ENCODE measurements around the gene THBS2.
"Not testable (repeated sequence)": the region's sequence is repeated elsewhere in the genome, so short reads cannot be mapped to it uniquely, and the experiment has no call there.

THBS2 gene

DNA sequence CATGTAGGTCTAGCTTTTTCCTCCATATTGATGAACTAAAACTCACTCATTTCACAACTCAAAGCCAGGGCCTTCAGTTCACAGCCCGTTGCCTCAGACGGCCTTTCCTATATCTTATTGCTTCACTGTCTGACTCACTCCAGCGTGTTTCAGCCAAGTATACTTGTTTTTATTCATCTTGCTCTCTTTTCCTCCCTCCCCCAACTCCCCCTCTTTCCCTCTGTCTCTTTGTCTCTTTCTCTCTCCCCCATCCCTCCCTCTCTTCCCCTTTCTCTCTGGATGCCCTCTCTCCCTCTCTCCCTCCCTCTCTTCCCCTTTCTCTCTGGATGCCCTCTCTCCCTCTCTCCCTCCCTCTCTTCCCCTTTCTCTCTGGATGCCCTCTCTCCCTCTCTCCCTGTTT, 38.9 kb downstream of the THBS2 start:
- H3K4me1 ChIP-seq (ENCODE audit: control insufficient read depth, insufficient read depth, low read length, poor library complexity, severe bottlenecking); H3K27ac ChIP-seq (ENCODE audit: insufficient read depth, low read length, poor library complexity, severe bottlenecking); H3K27me3 ChIP-seq (replicated peaks; ENCODE audit: control insufficient read depth, insufficient read depth, low read length, poor library complexity, severe bottlenecking); H3K36me3 ChIP-seq (ENCODE audit: control insufficient read depth, insufficient read depth, low read length); H3K4me3 ChIP-seq (ENCODE audit: insufficient read depth, low read depth, low read length, poor library complexity, severe bottlenecking); H3K9me3 ChIP-seq (ENCODE audit: control insufficient read depth, low read length); DNase-seq: not testable (repeated sequence)

DNA sequence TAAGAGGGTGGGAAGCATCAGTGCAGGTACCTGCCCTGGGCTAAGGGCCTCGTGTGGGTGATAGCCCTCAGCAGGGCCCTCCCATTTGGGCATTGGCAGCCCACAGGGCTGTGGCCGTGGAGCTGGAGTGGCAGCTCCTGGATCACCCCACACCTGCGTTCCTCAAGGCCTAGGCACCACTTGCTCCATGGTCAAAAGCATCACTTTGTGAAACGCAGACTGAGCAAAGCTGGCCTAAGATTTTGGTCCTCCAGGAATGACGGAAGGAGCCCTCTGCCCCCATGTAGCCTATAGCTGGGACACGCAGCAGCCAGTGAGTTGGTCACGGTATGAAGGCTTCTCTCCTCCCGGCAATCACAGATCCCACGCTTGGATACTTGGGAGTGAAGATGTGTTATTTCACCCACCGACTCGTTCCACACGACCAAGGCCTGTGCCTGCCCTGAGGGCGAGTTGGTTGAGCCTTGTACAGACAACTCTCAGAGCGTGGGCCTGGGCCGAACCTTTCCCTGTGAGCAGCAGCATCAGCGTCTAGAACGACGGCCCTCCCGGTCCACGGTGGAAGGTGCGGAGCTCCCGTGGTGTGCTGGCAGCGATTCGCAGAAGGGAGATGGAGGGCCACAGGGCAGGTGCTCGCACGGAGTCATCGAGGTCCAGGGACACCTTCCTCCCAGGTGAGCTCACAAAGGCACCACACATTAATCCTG, 39.7 kb downstream of the THBS2 start:
- Histone ChIP-seq H3K27ac (ENCODE audit: insufficient read depth, low read length, poor library complexity, severe bottlenecking) (no peak overlapping the region), H3K4me3 (ENCODE audit: insufficient read depth, low read depth, low read length, poor library complexity, severe bottlenecking) (no peak overlapping the region)
- DNase-seq: no peak

DNA sequence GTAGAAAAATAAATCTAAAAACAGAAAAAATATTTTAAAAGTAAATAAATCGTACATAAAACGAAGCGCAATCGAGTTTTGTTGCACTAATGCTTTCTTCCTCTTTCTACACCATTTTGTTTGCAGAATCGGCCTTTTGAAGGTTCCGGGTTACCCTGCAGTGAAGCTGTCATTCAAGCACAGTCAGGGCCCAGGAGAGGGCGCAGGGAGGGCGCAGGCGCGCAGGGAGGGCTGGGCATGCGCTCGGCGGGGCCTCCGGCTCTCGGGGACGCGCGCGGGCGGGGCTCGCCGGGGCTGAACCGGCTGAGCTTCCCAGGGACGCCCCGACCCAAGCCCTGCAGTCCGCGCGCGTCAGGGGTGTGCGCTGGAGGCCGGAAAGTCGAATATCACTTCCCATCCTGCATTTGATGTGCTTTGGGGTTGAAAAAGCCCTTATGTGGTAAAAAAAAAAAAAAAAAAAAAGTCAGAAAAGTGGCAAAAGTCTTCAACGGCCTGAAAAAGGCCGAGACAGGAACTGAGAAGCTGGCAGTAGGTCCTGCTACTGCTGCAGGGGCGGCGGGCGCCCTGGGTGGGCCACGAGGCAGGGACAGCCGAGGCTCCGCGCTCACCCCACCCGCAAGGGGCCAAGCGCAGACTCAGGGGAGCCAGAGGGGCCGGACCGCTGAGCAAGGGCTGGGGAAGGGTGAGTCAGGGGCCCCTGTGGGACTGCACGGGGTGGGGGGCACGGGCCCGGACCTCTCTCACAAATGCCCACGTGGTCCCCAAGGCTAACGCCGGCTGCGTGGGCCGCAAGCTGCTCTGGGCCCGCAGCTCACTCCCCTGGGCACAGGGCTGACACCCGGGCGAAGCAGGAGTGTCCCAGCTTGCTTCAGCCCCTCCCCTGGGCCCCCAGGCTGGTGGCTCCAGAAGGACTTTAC, 40.5 kb downstream of the THBS2 start:
- Histone ChIP-seq H3K27me3 (replicated peaks; ENCODE audit: control insufficient read depth, insufficient read depth, low read length, poor library complexity, severe bottlenecking) (no peaks in the 10 kb centered on the region), H3K4me3 (ENCODE audit: insufficient read depth, low read depth, low read length, poor library complexity, severe bottlenecking) (peak overlapping the region; percentile 41), H3K27ac (ENCODE audit: insufficient read depth, low read length, poor library complexity, severe bottlenecking) (peak overlapping the region; percentile 35), H3K4me1 (ENCODE audit: control insufficient read depth, insufficient read depth, low read length, poor library complexity, severe bottlenecking) (no peaks in the 10 kb centered on the region), H3K9me3 (ENCODE audit: control insufficient read depth, low read length) (no peaks in the 10 kb centered on the region), H3K36me3 (ENCODE audit: control insufficient read depth, insufficient read depth, low read length) (no peaks in the 10 kb centered on the region)
- peak; percentile 72 to 77 (median 76) for DNase-seq

More for the DNA sequence above, 39.7 kb downstream of the THBS2 start:
- no peaks in the 10 kb centered on the region for H3K36me3 ChIP-seq (ENCODE audit: control insufficient read depth, insufficient read depth, low read length)
- no peaks in the 10 kb centered on the region for H3K4me1 ChIP-seq (ENCODE audit: control insufficient read depth, insufficient read depth, low read length, poor library complexity, severe bottlenecking)
- H3K9me3 ChIP-seq (ENCODE audit: control insufficient read depth, low read length): no peaks in the 10 kb centered on the region
- no peaks in the 10 kb centered on the region for H3K27me3 ChIP-seq (replicated peaks; ENCODE audit: control insufficient read depth, insufficient read depth, low read length, poor library complexity, severe bottlenecking)

DNA sequence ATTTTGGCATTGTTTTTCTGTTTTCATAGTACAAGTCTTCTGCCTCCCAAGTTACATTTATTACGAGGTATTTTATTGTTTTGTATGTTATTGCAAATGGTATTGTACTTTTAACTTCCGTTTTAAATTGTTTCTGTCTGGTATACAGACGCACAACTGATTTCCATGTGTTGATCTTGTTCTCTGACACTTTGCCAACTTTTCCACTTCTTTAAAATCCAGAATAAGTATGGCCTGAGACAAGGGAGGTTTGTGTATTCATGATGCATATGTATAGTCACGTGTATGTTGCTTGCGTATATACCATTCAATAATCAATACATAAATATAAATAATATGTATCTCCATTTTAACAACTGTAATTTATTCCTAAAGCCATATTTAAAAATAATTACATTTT, 41.2 kb downstream of the THBS2 start:
- Histone ChIP-seq H3K9me3 (ENCODE audit: control insufficient read depth, low read length) (peaks cover 2% of the 10 kb centered on the region), H3K27me3 (replicated peaks; ENCODE audit: control insufficient read depth, insufficient read depth, low read length, poor library complexity, severe bottlenecking) (no peaks in the 10 kb centered on the region), H3K36me3 (ENCODE audit: control insufficient read depth, insufficient read depth, low read length) (no peaks in the 10 kb centered on the region), H3K27ac (ENCODE audit: insufficient read depth, low read length, poor library complexity, severe bottlenecking) (no peak overlapping the region), H3K4me3 (ENCODE audit: insufficient read depth, low read depth, low read length, poor library complexity, severe bottlenecking) (peak overlapping the region; percentile 41), H3K4me1 (ENCODE audit: control insufficient read depth, insufficient read depth, low read length, poor library complexity, severe bottlenecking) (no peaks in the 10 kb centered on the region)
- DNase-seq: no peak

DNA sequence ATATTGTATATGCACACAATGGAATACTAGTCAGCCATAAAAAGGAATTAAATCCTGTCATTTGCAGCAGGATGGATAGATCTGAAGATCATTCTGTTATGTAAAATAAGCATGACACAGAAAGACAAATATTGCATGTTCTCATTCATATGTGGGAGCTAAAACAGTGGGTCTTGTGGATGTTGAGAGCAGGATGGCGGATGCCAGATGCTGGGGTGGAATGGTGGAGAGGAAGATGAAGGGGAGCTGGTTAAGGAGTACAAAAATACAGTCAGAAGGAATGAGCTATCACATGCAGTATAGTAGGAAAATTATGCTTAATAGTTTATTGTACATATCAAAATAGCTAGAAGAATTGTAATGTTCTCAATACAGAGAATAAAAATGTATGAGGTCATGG, 41.8 kb downstream of the THBS2 start:
- H3K36me3 ChIP-seq (ENCODE audit: control insufficient read depth, insufficient read depth, low read length): no peaks in the 10 kb centered on the region
- peaks cover 4% of the 10 kb centered on the region for H3K9me3 ChIP-seq (ENCODE audit: control insufficient read depth, low read length)
- DNase-seq: no peak
- H3K27me3 ChIP-seq (replicated peaks; ENCODE audit: control insufficient read depth, insufficient read depth, low read length, poor library complexity, severe bottlenecking): no peaks in the 10 kb centered on the region
- H3K27ac ChIP-seq (ENCODE audit: insufficient read depth, low read length, poor library complexity, severe bottlenecking): no peak overlapping the region
- no peak overlapping the region for H3K4me3 ChIP-seq (ENCODE audit: insufficient read depth, low read depth, low read length, poor library complexity, severe bottlenecking)
- H3K4me1 ChIP-seq (ENCODE audit: control insufficient read depth, insufficient read depth, low read length, poor library complexity, severe bottlenecking): no peaks in the 10 kb centered on the region

DNA sequence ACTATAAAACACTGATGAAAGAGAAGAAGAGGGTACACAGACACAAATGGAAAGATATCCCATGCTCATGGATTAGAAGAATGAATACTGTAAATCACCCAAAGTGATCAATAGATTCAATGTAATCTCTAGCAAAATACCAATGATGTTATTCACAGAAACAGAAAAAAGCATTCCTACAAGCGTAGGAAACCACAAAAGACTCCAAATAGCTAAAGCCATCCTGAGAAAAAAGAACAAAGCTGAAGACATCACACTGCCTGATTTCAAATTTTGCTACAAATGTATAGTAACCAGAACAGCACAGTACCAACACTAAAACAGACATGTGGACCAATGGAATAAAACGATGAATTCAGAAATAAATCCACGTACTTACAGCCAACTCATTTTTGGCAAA, 43.0 kb downstream of the THBS2 start:
- Histone ChIP-seq H3K27ac (ENCODE audit: insufficient read depth, low read length, poor library complexity, severe bottlenecking) (no peak overlapping the region), H3K36me3 (ENCODE audit: control insufficient read depth, insufficient read depth, low read length) (no peaks in the 10 kb centered on the region)
- no peak for DNase-seq

DNA sequence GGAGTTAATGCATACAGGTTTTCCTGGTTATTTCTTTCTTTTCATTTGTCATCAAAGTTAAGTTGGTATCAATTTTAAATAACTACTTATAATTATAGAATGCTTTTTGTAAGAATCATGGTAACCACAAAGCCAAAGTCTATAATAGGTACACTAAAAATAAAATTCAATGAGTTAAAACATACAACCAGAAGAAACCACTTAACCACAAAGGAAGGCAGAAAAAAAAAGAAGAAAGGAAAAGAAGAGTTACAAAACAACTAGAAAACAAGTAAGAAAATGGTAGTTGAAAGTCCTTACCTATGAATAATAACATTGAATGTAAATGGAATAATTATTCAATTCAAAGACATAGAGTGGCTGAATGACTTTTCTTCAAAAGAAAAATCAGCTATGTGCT, 45.6 kb downstream of the THBS2 start:
- peaks cover 4% of the 10 kb centered on the region for H3K9me3 ChIP-seq (ENCODE audit: control insufficient read depth, low read length)
- H3K4me3 ChIP-seq (ENCODE audit: insufficient read depth, low read depth, low read length, poor library complexity, severe bottlenecking): no peak overlapping the region
- no peak for DNase-seq
- H3K27me3 ChIP-seq (replicated peaks; ENCODE audit: control insufficient read depth, insufficient read depth, low read length, poor library complexity, severe bottlenecking): no peaks in the 10 kb centered on the region
- no peak overlapping the region for H3K27ac ChIP-seq (ENCODE audit: insufficient read depth, low read length, poor library complexity, severe bottlenecking)
- H3K4me1 ChIP-seq (ENCODE audit: control insufficient read depth, insufficient read depth, low read length, poor library complexity, severe bottlenecking): no peaks in the 10 kb centered on the region
- no peaks in the 10 kb centered on the region for H3K36me3 ChIP-seq (ENCODE audit: control insufficient read depth, insufficient read depth, low read length)

More for the DNA sequence above, 43.0 kb downstream of the THBS2 start:
- Histone ChIP-seq H3K4me1 (ENCODE audit: control insufficient read depth, insufficient read depth, low read length, poor library complexity, severe bottlenecking) (no peaks in the 10 kb centered on the region), H3K27me3 (replicated peaks; ENCODE audit: control insufficient read depth, insufficient read depth, low read length, poor library complexity, severe bottlenecking) (no peaks in the 10 kb centered on the region), H3K9me3 (ENCODE audit: control insufficient read depth, low read length) (peaks cover 4% of the 10 kb centered on the region), H3K4me3 (ENCODE audit: insufficient read depth, low read depth, low read length, poor library complexity, severe bottlenecking) (no peak overlapping the region)

DNA sequence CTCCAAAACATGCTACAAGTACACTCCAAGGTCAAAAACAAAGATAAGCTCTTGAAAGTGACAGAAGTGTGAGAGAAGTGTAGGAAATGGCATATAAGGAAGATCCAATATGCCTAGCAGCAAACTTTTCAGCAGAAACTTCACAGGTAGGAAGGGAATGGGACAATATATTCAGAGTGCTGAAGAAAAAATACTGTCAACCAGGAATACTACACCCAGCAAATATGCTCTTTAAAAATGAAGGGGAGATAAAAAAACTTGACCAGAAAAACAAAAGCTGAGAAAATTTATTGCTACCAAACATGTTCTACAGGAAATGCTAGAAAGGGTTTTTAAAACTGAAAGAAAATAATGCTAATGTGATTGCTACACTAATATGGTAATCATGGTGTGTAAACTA, 46.2 kb downstream of the THBS2 start:
- no peak overlapping the region for H3K27ac ChIP-seq (ENCODE audit: insufficient read depth, low read length, poor library complexity, severe bottlenecking)
- H3K36me3 ChIP-seq (ENCODE audit: control insufficient read depth, insufficient read depth, low read length): no peaks in the 10 kb centered on the region

DNA sequence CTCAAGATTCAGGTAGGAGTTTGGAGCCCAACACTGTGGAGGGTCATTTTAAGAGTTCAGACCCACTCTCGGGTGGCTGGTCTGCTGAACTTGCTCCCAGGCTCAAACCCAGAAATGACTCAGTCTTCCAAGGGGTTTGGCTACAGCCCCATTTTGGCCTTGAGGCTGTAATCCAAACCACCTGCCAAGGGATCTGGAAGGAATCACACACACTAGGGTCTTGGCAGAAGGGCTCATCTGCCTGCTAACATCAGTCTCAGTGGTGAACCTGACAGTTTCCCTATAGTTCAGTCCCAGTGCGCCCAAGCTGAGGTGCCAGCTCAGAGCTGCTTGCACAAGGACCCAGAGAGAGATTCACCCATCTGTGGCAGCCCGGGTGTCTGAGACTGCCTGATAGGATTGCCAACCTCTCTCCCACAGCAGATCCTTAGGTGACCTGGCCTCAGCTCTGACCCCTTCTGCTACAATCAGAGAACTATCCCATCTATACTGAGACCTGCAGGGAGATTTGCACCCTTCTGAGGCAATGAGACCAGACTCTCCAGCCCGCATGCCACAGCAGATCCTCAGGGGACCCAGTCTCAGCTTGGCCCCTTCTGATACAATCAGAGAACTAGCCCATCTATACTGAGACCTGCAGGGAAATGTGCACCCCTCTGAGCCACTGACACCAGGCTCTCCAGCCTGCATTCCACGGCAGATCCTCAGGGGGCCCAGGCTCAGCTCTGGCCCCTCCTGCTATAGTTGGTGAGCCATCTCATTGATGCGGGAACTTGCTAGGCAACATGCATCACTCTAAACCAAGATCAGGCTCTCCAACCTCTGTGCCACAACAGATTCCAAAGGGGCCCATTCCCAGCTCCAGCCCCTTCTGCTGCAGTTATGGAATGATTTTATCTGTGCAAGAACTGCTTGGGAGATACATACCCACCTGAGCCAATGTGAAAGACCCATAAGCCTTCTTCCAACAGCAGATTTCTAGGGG, 48.2 kb downstream of the THBS2 start:
- no peak overlapping the region for H3K4me3 ChIP-seq (ENCODE audit: insufficient read depth, low read depth, low read length, poor library complexity, severe bottlenecking)
- DNase-seq: no peak
- no peak overlapping the region for H3K27ac ChIP-seq (ENCODE audit: insufficient read depth, low read length, poor library complexity, severe bottlenecking)
- no peaks in the 10 kb centered on the region for H3K27me3 ChIP-seq (replicated peaks; ENCODE audit: control insufficient read depth, insufficient read depth, low read length, poor library complexity, severe bottlenecking)
- no peaks in the 10 kb centered on the region for H3K36me3 ChIP-seq (ENCODE audit: control insufficient read depth, insufficient read depth, low read length)
- H3K9me3 ChIP-seq (ENCODE audit: control insufficient read depth, low read length): peaks cover 4% of the 10 kb centered on the region
- H3K4me1 ChIP-seq (ENCODE audit: control insufficient read depth, insufficient read depth, low read length, poor library complexity, severe bottlenecking): no peaks in the 10 kb centered on the region

More for the DNA sequence above, 46.2 kb downstream of the THBS2 start:
- no peaks in the 10 kb centered on the region for H3K27me3 ChIP-seq (replicated peaks; ENCODE audit: control insufficient read depth, insufficient read depth, low read length, poor library complexity, severe bottlenecking)
- peaks cover 4% of the 10 kb centered on the region for H3K9me3 ChIP-seq (ENCODE audit: control insufficient read depth, low read length)
- no peaks in the 10 kb centered on the region for H3K4me1 ChIP-seq (ENCODE audit: control insufficient read depth, insufficient read depth, low read length, poor library complexity, severe bottlenecking)
- no peak overlapping the region for H3K4me3 ChIP-seq (ENCODE audit: insufficient read depth, low read depth, low read length, poor library complexity, severe bottlenecking)
- DNase-seq: no peak

Data from effector memory CD4-positive, alpha-beta T cell (primary cell).